ENCODE measurements around the gene DOK4.

DOK4 gene

DNA sequence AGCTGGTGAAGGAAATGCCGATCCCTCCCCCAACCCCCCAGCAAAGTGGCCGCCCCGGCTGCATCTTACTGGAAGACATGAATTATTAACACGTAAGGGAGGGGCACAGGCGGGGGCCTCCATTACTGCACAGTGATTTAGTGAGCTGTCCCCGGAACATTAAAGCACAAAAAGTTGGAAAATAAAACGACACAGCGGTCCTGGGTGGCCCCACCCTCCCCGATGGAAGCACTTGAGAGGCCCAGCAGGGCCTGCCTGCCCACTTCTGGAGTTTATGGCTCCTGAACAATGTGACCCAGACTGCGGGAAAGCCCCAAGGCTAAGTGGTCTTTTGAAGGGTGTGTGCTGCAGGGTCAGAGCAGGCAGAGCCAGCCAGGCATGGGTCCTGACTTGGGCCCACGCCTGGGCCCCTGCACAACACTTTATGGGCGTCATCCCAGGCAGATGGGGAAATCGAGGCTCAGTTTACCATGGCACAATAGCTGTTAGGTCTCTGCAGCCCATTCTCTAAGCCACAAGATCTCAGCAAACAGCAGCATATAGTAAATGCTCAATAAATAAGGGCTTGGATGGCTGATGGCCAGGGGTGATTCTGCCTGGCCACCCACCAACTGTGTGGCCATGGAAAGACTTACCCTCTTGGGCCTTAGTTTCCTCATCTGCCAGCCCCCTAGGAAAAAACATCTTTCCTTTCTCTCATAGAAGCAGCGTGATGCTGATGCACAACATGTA is 27.2 kb upstream of the DOK4 start:
- DNase-seq (ENCODE audit: low read depth), result no peak
- no peak overlapping the region for H3K4me3 ChIP-seq (ENCODE audit: low read length)
- TF ChIP-seq, protein P1, sequence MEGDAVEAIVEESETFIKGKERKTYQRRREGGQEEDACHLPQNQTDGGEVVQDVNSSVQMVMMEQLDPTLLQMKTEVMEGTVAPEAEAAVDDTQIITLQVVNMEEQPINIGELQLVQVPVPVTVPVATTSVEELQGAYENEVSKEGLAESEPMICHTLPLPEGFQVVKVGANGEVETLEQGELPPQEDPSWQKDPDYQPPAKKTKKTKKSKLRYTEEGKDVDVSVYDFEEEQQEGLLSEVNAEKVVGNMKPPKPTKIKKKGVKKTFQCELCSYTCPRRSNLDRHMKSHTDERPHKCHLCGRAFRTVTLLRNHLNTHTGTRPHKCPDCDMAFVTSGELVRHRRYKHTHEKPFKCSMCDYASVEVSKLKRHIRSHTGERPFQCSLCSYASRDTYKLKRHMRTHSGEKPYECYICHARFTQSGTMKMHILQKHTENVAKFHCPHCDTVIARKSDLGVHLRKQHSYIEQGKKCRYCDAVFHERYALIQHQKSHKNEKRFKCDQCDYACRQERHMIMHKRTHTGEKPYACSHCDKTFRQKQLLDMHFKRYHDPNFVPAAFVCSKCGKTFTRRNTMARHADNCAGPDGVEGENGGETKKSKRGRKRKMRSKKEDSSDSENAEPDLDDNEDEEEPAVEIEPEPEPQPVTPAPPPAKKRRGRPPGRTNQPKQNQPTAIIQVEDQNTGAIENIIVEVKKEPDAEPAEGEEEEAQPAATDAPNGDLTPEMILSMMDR (conservative IDR thresholded peaks at IDR 0.05; ENCODE audit: low read length), result no peak

DNA sequence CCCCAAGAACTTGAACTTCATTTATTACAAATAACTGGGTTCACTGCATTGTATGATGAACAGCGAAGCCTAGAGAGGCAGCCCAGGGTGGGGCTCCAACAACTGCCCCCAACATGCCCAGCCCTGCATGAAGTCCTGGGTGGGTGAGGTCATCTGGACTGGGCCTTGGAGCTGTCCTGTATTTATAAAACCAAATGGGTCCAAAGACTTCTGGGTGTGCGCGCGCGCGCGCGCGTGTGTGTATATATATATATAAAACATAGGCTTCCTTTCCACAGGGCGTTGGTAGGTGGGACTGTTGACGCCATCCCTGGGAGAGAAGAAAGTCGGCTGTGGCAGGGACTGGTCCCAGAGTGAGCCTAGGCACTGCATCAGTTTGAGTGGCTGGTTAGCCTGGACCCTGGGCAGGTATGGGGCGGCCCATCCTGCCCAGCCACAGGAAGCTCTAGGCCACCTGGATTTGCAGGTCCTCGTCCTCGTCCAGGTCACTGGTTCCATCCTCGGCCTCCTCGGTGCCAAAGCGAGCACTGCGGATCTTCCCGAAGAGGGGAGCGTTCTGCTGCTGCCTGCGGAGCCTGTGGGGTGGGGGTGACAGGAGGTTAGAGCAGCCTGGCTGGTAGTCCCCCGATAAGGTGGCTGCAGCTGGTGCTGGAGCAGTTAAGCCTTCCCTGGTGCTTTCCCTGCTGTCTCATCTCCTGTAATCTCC is 26.2 kb upstream of the DOK4 start:
- TF ChIP-seq, protein P1 (conservative IDR thresholded peaks at IDR 0.05; ENCODE audit: low read length), result no peak
- DNase-seq (ENCODE audit: low read depth), result no peak

DNA sequence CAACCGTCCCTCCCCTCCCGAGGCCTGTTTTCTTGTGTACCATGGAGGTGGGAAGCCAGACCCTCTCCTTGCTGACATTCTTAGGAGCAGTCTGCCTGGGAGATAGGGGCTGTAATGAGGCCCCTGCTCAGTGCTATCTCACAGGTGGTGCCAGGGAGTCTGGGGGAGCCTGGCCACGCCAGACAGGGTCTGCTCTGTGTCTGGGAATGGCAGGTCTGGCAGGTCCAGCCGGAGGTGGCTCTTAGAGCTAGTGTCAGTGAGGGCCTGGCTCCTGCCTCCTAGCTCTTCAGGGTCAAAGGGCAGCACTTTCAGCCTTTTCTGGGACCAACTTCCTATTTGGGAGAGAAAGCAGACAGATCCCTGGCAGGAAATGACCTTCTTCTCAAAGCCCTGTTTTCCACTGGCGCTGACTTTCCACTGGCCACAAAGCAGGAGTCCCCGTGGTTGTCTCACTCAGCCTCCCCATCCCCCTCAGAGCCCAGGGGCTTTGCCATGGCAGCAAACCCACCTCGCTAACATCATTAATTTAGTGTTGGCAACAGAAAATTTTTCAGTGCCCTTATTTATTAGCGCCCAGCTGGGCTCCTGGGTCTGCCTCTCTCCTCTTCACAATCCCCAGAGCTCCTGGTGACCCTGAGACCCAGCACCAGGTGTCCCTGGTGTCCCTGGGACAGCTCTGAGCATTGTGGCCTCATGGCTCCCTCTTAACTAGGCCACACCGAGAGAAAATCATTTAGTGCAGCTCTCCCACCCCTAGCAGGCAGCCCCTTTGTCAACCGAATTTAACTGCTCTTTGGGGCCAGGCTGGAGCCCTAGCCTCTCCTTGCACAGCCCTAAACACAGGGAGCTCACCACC is 24.0 kb upstream of the DOK4 start:
- TF ChIP-seq, protein P1 (conservative IDR thresholded peaks at IDR 0.05; ENCODE audit: low read length), result no peak
- no peak overlapping the region for H3K4me3 ChIP-seq (ENCODE audit: low read length)
- no peak for DNase-seq (ENCODE audit: low read depth)

More for the DNA sequence above, 26.2 kb upstream of the DOK4 start:
- no peak overlapping the region for H3K4me3 ChIP-seq (ENCODE audit: low read length)

DNA sequence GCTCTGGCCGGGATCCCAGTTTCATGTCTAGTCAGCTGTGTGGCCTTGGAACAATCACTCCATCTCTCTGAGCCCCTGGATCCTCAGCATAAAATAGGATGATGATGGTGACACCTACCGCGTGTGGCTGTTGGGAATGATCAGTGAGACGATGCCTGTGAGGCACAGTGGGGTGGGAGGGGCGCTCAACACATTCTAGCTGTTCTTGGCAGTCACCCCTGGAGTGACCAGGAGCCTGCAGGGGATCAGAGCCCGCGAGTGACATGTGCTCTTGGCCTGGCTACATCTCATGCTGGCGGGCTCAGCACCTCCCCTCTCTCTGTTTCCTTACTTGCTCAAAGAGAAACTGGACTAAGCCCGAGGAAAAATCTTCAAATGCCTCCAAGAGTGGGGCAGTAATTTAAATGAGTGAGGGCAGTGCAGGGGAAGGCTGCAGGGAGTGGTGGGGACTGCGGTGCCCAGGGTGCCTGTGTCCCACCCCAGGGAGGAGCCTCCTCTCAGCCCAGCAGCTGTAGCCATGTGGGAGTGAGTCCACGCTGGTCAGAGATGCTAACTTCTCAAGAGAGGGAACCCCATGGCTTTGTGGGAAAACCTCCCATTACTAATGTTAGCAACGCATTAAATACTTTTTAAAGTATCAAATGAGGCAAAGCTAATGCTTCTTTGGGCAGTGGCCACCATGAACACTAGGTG is 23.1 kb upstream of the DOK4 start:
- DNase-seq (ENCODE audit: low read depth), result no peak
- TF ChIP-seq, protein P1 (conservative IDR thresholded peaks at IDR 0.05; ENCODE audit: low read length), result no peak
- H3K4me3 ChIP-seq (ENCODE audit: low read length), result no peak overlapping the region

DNA sequence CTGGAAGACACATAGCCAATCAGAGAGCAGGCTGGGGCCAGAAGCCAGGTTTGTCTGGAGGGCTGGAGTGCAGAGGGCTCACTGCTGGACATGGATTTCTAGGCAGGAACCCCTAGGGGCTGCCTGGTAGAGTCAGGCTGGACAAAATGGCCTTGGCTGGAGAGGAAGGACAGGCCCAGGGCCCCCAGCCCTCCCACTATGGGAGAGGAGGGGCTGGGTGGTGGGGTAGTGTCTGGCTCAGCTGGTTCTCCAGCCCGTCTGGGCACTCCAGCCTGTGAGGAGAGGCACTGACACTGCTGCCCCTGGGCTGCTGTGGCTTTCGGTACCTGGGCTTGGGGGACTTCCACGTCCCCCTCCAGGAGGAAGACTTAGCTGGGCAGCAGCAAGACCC is 21.7 kb upstream of the DOK4 start:
- TF ChIP-seq, protein P1 (conservative IDR thresholded peaks at IDR 0.05; ENCODE audit: low read length), result no peak
- no peak overlapping the region for H3K4me3 ChIP-seq (ENCODE audit: low read length)
- DNase-seq (ENCODE audit: low read depth), result no peak

DNA sequence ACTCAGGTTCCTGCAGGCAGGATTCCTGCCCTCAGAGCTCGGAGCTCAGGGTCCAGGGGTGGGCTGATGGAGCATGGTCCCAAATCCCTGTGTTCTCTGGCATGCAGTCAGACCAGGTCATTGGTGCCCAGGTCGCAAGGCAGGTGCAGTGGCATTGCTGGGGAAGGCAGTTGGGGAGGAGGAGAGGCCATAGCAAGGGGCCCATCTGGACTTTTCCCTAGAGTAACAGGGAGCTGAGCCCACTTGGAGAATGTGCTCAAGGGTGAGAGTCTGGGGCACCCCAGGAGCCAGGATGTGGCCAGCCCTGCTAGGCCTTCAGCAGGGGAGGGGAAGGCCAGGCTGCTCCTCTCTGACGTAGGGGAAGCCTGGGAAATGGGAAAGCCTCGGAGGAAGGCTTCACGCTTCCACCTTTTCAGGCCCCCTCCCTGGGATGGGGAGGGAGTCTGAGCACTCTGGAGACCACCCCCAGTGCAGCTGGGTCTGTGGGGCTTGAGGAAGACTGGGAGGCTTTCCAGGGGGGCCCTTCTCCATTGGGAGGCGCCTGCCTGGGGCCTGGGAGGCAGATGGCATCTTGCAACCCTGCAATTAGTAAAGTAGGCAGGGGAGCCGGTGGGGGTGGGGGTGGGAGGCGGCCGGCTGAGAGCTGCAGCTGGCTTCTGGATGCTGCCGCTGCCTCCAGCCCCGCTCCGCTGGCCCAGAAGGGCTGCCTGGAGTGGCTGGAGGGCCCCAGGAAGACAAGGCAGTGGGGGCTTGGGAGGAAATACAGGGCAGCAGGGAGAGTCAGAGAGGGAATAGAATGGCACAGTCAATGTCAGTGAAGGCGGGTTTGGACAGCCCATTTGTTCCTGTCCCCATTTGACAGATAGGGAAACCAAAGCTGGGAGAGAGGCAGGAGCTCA is 21.1 kb upstream of the DOK4 start:
- TF ChIP-seq, protein P1 (conservative IDR thresholded peaks at IDR 0.05; ENCODE audit: low read length), result no peak
- DNase-seq (ENCODE audit: low read depth), result no peak
- no peak overlapping the region for H3K4me3 ChIP-seq (ENCODE audit: low read length)
